Stimulated activated CD4-positive, alpha-beta T cell treated with anti-CD3 and anti-CD28 coated beads, Interleukin-4, amount 100 ng/mL, for 4 hours (primary cell): Measurements from ENCODE around the gene SNX13.
"Not testable (repeated sequence)": the region's sequence is repeated elsewhere in the genome, so short reads cannot be mapped to it uniquely, and the experiment has no call there.

Source experiments
- DNase-seq, 2 experiments: peaks; one replicate each; pipeline ENCODE4 v3.0.0-alpha.2; 2020

SNX13 gene

GRCh38 chr7:17909310-17909709, 31.0 kb downstream of the SNX13 start:
- not testable (repeated sequence) for DNase-seq

- DNase-seq: no peak
Observed at GRCh38 chr7:17907014-17907413, 33.3 kb downstream of the SNX13 start.

DNA sequence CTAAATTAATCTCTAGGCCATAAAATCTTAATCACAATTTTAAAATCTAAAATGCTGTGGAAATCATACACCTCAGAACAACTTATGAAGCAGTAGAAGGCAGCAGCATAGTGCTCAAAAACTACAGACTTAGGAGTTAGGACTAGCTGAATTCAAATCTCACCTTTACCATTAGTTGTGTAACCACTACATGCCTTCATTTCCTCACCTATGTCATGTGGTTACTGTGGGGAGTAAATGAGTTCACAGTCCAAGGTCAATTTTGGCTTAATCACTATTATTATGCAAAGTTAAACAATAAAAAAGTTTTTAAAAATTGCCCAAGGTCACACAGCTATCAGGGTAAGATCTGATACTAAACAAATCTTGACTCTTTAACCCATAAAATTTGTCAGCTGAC, 37.0 kb downstream of the SNX13 start:
- DNase-seq: no peak

DNA sequence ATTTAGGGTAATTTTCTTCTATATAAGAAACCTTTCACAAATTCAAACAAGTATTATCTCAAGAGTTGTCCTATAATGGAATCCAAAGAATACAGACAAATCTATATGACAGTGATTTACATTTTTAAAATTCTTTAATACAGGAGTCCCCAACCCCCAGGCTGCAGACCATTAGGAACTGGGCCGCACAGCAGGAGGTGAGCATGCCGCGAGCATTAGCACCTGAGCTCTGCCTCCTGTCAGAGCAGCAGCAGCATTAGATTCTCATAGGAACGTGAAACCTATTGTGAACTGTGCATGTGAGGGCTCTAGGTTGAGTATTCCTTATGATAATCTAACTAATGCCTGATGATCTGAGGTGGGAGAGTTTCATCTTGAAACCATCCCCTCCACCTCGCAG, 37.7 kb downstream of the SNX13 start:
- no peak for DNase-seq

DNA sequence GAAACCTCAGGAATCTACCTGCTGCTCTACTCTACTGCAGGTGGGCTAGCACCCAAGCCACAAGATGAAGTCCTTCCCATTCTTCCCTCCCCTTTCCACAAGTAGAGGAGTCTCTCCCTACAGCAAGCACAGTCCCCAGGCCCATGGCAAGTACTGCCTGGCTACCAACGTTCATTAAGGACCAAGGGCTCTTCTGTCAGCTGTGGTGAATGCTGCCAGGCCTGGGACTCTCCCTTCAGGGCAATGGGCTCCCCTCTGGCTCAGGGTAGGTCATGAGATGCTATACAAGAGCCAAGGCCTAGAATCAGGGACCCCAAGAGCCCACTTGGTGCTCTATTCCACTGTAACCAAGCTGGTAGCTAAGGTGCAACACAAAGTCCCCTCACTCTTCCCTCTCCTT, 39.8 kb downstream of the SNX13 start:
- DNase-seq: no peak

- DNase-seq: no peak
Observed at GRCh38 chr7:17898111-17898510, 42.2 kb downstream of the SNX13 start.

GRCh38 chr7:17887286-17887685, 53.0 kb downstream of the SNX13 start:
- DNase-seq: no peak

DNA sequence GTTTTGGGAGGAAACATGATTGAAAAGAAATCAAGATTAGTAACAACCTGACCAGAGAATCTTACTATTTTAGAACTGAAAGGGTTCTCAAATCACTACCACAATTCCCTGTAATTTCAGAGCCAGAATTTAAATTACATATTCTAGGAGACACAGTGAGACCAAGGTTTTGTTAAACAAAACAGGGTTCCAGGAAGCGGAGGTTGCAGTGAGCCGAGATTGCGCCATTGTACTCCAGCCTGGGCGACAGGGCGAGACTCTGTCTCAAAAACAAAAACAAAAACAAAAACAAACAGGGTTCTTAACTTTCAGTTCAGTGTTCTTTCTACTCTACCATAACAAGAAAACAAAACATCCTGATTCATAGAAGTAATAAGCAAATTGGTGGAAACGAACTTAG, 57.6 kb downstream of the SNX13 start:
- no peak for DNase-seq

DNA sequence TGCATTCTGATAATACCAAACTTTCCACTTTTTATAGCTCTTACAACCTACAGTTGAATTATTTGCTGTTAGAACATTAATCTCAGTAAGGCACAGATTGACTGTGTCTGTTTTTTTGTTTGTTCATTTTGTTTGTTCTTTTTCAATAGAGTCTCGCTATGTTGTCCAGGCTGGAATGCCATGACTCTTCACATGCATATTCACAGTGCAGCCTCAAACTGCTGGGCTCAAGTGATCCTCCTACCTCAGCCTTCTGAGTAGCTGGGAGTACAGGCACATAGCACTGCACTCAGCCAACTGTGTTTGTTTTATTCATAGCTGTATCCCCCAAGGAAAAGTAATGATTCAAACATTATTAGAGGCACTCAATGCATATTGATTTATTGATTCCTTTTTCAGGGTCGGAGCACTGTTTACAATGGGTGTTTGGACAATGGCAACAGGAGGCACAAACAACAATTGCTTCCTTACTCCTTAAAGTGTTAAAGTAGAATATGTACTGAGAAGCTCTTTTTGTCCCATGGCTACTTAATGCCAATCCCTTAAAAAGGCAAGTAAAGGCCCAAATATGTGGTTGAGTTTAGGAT, 61.1 kb downstream of the SNX13 start:
- no peak for DNase-seq

GRCh38 chr7:17878627-17879026, 61.7 kb downstream of the SNX13 start:
- no peak for DNase-seq

DNA sequence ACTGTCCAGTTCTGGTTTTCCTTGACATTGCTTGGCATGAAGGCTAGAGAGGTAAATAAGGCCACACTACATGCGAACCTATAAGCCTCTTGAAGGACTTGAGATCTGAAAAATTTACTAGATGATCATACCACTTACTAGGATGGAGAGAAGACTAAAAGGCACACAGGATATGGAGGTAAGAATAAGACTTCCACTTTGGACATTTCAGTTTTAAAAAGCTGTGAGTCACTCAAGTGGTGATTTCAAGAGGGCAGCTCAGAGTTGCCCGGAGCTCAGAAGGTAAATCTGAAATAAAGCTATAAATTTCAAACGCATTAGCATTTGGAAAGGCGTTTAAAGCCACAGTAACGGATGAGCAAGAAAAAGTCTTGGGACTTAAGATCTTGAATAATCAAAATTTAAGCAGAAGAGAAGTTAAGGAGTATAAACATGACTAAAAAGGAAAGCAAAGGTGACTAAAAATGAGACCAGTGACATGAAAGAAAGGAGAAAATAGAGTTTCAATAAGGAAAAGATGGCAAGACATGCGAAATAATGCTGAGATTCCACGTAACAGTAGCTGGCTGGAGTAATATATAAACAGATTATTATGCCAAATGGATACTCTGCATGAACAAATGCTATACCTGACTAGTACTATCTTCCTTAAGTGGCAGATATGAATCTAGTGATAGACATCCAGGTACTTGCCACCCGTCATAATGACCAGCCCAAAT, 68.3 kb downstream of the SNX13 start:
- DNase-seq: no peak

- no peak for DNase-seq
Observed at GRCh38 chr7:17870406-17870805, 69.9 kb downstream of the SNX13 start.

- DNase-seq: no peak
Observed at GRCh38 chr7:17863809-17864143, 76.5 kb downstream of the SNX13 start.

- DNase-seq: no peak
Observed at GRCh38 chr7:17863095-17863808, 77.0 kb downstream of the SNX13 start.

DNA sequence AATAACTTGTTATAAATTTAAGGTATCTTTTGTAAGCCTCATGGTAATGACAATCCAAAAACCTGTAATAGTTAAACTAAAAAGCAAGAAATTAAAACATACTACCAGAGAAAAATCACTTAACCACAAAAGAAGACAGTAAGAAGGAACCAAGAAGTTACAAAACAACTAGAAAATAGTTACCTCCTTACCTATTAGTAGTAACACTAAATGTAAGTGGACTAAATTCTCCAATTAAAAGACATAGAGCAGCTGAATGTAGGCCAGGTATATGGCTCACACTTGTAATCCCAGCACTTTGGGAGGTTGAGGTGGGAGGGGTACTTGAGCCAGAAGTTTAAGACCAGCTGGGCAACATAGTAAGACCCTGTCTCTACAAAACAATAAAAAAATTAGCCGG, 84.0 kb downstream of the SNX13 start:
- DNase-seq: no peak

GRCh38 chr7:17855202-17855601, 85.1 kb downstream of the SNX13 start:
- no peak for DNase-seq

DNA sequence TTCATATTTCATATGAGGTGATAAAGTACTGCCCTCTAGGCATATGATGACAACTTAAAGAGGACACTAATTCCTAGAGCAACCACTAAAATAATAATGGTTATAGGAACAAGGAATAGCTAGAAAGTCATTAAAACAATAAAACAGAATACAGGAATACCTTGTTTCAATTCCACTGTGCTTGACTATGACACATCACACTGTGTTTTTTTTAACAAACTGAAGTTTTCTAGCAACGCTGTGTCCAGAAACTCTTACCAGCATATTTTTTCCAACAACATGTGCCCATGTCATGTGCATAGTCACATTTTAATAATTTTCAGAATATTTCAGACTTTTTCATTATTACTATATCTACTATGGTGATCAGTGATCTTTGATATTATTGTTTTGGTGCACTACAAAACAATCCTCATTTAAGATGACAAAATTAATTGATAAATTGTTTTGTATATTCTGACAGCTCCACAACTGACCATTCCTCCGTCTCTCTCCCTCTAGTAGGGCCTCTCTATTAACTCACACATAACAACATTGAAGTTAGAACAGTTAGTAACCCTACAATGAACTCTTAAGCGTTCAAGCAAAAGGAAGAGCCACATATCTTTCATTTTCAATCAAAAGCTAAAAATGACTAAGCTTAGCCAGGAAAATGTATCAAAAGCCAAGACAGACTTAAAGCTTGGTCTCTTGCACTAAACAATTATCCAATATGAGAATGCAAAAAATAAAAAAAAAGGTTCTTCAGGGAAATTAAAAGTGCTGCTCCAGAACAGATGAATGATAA, 85.8 kb downstream of the SNX13 start:
- no peak for DNase-seq

- DNase-seq: no peak
Observed at GRCh38 chr7:17852361-17852760, 87.9 kb downstream of the SNX13 start.

DNA sequence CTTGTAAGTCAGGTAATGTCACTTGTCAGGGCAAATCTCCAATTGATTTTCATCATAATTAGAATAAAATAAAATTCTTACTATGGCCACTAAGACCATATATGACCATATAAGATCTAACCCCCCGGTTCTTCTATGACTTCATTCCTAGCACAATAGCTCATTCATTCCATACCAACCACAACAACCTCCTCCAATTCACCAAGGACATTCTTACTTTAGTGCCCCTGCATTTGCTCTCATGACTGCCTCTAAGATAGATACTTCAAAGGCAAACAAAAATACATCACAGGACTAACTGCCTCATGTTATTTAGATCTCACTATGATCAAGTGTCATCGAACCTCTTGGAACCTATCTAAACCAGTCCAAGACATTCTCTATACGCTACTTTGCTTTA, 90.8 kb downstream of the SNX13 start:
- DNase-seq: no peak

- DNase-seq: no peak
Observed at GRCh38 chr7:17848516-17848915, 91.8 kb downstream of the SNX13 start.

- no peak for DNase-seq
Observed at GRCh38 chr7:17846935-17847334, 93.4 kb downstream of the SNX13 start.

DNA sequence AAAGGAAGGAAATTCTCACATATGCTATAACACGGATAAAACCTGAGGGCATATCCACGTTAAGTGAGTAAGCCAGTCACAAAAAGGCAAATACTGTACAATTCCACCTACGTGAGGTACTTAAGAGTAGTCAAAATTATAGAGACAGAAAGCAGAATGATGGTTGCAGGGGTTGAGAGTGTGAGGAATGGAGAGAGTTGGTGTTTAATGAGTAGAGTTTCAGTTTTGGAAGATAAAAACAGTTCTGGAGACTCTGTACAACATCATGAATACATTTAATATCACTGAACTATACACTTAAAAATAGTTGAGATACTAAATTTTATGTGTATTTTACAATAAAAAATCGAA, 95.1 kb downstream of the SNX13 start:
- DNase-seq: no peak

DNA sequence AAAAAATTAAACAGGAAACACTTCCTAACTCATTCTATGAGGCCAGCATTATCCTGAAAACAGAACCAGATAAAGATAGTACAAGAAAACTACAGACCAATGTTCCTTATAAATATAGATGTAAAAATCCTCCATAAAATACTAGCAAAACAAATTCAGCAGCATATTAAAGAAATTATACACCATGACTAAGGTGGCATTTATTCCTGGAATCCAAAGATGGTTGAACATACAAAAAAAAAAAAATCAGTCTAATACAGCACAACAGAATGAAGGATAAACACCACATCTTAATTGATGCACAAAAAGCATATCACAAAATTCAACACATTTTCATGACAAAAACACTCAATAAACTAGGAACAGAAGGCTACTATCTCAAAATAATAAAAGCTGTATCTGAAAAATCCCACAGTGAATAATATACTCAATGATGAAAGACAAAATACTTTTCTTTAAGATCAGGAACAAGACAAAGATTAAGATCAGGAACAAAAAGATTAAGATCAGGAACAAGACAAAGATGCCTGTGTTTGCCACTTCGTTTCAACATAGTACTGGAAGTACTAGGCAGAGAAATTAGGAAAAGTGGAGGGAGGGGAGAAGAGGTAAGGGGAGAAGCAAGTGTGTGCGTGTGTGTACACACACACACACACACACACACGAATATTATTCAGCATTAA, 95.6 kb downstream of the SNX13 start:
- DNase-seq: no peak
